HG02678 (cell line): ENCODE data around the gene ZNF329.

ENCODE experiments used
- ATAC-seq: cut with Tn5 transposase; IDR thresholded peaks from one replicate; pipeline ENCODE4 v1.9.1; 2021; ENCODE audit warnings: mild to moderate bottlenecking, moderate library complexity; ENCODE audit not compliant: unreplicated experiment

ZNF329 gene

GRCh38 chr19:58079792-58080191, 70.8 kb downstream of the ZNF329 start:
- ATAC-seq, result no peak
